Liver (tissue), 3 donors: Measurements from ENCODE around the gene CENPU.

Experiments
- CTCF ChIP-seq: fragments of 150-350 bp; IDR thresholded peaks from 2 replicates; pipeline ENCODE4 v1.5.1; 2017; ENCODE audit warnings: improper control_type of control experiment, low read depth, low read length; ENCODE audit not compliant: missing input control
- FOXA1 ChIP-seq: IDR thresholded peaks from 2 replicates; pipeline ENCODE4 v1.6.1; 2016; ENCODE audit warnings: antibody characterized with exemption
- JUND ChIP-seq, 2 donors: IDR thresholded peaks; 2 replicates each; pipeline ENCODE4 v1.6.1; 2016; ENCODE audit warnings: antibody characterized with exemption in 2 of 2
- YY1 ChIP-seq: IDR thresholded peaks from 2 replicates; pipeline ENCODE4 v1.6.1; 2016; ENCODE audit warnings: antibody characterized with exemption, mild to moderate bottlenecking
- donor health status: healthy.
- donor health status: healthy.

- no peak for TF ChIP-seq YY1
- no peak for TF ChIP-seq CTCF
- no peak for TF ChIP-seq FOXA1
- no peak for TF ChIP-seq JUND (IDR thresholded peaks at IDR 0.05)
Measured at GRCh38 chr4:184671101-184671500, 62.8 kb downstream of the CENPU start.
